ENCODE measurements around the gene RIMBP2.

RIMBP2 gene

GRCh38 chr12:130641533-130642184, 74.4 kb downstream of the RIMBP2 start:
- Histone ChIP-seq H3K4me3 (ENCODE audit: low read depth, low read length) (no peak overlapping the region), H3K9ac (ENCODE audit: low read length) (no peak overlapping the region), H3K4me1 (ENCODE audit: control insufficient read depth, insufficient read depth, low read length) (no peaks in the 10 kb centered on the region), H3K27me3 (ENCODE audit: control insufficient read depth, insufficient read depth, low read length) (no peaks in the 10 kb centered on the region), H3K36me3 (ENCODE audit: control insufficient read depth, insufficient read depth, low read length) (no peaks in the 10 kb centered on the region), H3K27ac (ENCODE audit: low read depth, low read length) (no peak overlapping the region), H3K9me3 (ENCODE audit: control insufficient read depth, insufficient read depth, low read depth, low read length) (peaks cover 9% of the 10 kb centered on the region)

DNA sequence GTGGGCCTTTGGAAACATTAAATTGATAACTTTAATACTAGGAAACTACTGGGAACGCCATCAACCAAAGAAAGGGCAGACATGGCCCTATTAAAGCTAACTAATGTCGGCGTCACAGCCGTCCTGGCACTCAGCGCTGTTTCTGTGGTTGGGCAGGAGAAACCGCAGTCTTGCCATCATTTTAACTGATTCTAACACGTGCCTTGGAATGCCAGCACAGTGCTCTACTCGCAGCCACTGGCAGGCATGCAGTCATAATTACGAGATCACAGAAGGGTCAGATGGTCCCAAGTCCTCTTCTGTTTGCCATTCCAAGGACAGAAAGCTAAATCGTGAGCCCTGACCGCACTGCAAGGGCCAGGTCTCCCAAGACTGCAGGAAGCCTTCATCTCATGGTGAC, 75.2 kb downstream of the RIMBP2 start:
- Histone ChIP-seq H3K27ac (ENCODE audit: low read depth, low read length) (no peak overlapping the region), H3K9ac (ENCODE audit: low read length) (no peak overlapping the region), H3K4me3 (ENCODE audit: low read depth, low read length) (no peak overlapping the region), H3K36me3 (ENCODE audit: control insufficient read depth, insufficient read depth, low read length) (no peaks in the 10 kb centered on the region), H3K9me3 (ENCODE audit: control insufficient read depth, insufficient read depth, low read depth, low read length) (peaks cover 9% of the 10 kb centered on the region), H3K27me3 (ENCODE audit: control insufficient read depth, insufficient read depth, low read length) (peaks cover 4% of the 10 kb centered on the region; the same call in 1 of the 2 replicates), H3K4me1 (ENCODE audit: control insufficient read depth, insufficient read depth, low read length) (no peaks in the 10 kb centered on the region)

GRCh38 chr12:130640496-130640895, 75.6 kb downstream of the RIMBP2 start:
- Histone ChIP-seq H3K9me3 (ENCODE audit: control insufficient read depth, insufficient read depth, low read depth, low read length) (peaks cover 9% of the 10 kb centered on the region), H3K4me1 (ENCODE audit: control insufficient read depth, insufficient read depth, low read length) (no peaks in the 10 kb centered on the region), H3K27ac (ENCODE audit: low read depth, low read length) (no peak overlapping the region), H3K36me3 (ENCODE audit: control insufficient read depth, insufficient read depth, low read length) (no peaks in the 10 kb centered on the region), H3K9ac (ENCODE audit: low read length) (no peak overlapping the region), H3K4me3 (ENCODE audit: low read depth, low read length) (no peak overlapping the region), H3K27me3 (ENCODE audit: control insufficient read depth, insufficient read depth, low read length) (peaks cover 5% of the 10 kb centered on the region; the same call in 1 of the 2 replicates)

DNA sequence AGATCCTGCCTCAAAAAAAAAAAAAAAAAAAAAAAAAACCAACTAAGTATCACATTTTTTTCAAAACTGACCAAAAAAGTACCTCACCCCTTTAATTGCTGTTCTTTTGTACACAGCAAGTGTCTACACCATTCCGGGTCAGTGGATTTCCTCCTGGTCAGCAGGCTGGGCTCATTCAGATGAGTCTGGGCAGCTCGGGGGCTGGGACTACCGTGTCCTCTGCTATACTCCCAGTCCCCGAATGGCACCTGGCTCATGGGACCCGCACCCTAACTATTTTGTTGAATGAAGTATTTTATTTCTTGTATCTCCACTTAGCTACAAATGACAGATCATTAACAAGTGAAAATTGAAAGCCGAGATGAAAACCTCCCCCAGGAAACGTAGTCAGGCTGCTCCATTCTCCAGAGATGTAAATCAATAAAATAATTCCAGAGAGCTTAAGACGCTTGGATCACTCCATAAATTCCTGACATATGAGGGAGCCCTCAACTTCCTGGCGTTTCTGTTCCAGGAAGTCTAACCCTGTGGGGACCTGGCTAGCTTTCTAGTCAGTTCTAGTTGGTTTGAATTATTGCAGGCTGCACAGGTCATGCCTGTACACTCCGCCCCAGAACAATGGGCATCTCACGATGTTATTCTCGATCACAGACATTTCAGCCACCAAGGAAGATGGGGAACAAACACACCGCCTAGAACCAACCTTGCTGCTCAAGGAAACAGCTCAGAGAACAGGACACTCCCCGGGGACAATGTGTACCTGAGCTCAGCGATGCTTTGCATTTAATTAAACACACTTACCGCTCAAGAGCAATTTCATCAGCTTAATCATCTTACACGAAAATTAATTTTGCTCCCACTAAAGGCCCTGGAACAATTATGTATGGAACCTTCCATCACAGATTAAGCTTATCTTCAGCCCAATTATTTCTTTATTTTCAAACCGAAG, 76.3 kb downstream of the RIMBP2 start:
- no peak overlapping the region for H3K9ac ChIP-seq (ENCODE audit: low read length)

DNA sequence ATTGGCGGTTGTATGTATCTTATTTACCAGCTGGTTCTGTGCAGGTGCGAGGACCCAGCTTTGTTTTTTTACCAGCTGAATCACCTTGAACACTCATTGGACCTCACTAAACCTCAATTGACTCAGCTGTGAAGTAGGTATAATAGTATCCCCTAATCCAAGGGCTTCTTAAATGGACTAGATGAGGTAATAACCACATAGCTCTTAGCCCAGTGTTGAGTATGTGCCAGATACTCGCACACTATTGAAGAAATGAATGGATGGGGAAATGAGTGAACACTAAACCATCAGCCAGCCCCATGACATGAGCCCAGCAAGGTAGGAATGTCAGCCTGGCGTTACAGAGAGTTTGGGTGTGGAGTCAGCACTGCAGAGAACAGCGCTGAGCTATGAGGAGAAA, 79.7 kb downstream of the RIMBP2 start:
- peaks cover 16% of the 10 kb centered on the region for H3K4me1 ChIP-seq (ENCODE audit: control insufficient read depth, insufficient read depth, low read length)
- no peaks in the 10 kb centered on the region for H3K36me3 ChIP-seq (ENCODE audit: control insufficient read depth, insufficient read depth, low read length)
- H3K27me3 ChIP-seq (ENCODE audit: control insufficient read depth, insufficient read depth, low read length): peaks cover 5% of the 10 kb centered on the region; the same call in 1 of the 2 replicates
- H3K9me3 ChIP-seq (ENCODE audit: control insufficient read depth, insufficient read depth, low read depth, low read length): peaks cover 9% of the 10 kb centered on the region
- no peak overlapping the region for H3K4me3 ChIP-seq (ENCODE audit: low read depth, low read length)
- no peak overlapping the region for H3K9ac ChIP-seq (ENCODE audit: low read length)
- H3K27ac ChIP-seq (ENCODE audit: low read depth, low read length): no peak overlapping the region

More for the DNA sequence above, 76.3 kb downstream of the RIMBP2 start:
- H3K4me1 ChIP-seq (ENCODE audit: control insufficient read depth, insufficient read depth, low read length): no peaks in the 10 kb centered on the region
- H3K9me3 ChIP-seq (ENCODE audit: control insufficient read depth, insufficient read depth, low read depth, low read length): peaks cover 9% of the 10 kb centered on the region
- H3K27ac ChIP-seq (ENCODE audit: low read depth, low read length): no peak overlapping the region
- H3K36me3 ChIP-seq (ENCODE audit: control insufficient read depth, insufficient read depth, low read length): no peaks in the 10 kb centered on the region
- peaks cover 5% of the 10 kb centered on the region; the same call in 1 of the 2 replicates for H3K27me3 ChIP-seq (ENCODE audit: control insufficient read depth, insufficient read depth, low read length)
- no peak overlapping the region for H3K4me3 ChIP-seq (ENCODE audit: low read depth, low read length)

DNA sequence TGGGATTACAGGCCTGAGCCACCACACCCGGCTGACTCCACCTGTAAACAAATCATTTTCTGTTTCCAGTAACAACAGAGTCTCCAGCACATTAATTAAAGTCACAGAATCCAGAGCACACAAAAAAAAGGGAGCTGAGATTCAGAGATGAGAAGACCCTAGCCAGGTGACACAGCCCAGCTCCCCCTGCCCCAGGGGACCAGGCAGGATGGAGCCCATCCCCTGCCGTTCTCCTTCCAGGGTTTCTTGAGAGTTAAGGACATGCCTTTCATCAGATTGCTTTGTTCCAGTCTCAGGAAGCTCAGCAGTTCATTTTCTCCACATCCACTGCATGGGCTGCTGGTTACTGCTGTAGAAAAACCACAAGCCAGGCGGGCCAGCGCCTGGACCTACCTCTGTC, 81.2 kb downstream of the RIMBP2 start:
- H3K9me3 ChIP-seq (ENCODE audit: control insufficient read depth, insufficient read depth, low read depth, low read length): peaks cover 9% of the 10 kb centered on the region
- no peaks in the 10 kb centered on the region for H3K36me3 ChIP-seq (ENCODE audit: control insufficient read depth, insufficient read depth, low read length)
- H3K27me3 ChIP-seq (ENCODE audit: control insufficient read depth, insufficient read depth, low read length): peaks cover 5% of the 10 kb centered on the region; the same call in 1 of the 2 replicates
- H3K4me3 ChIP-seq (ENCODE audit: low read depth, low read length): no peak overlapping the region
- H3K9ac ChIP-seq (ENCODE audit: low read length): no peak overlapping the region
- no peak overlapping the region for H3K27ac ChIP-seq (ENCODE audit: low read depth, low read length)
- H3K4me1 ChIP-seq (ENCODE audit: control insufficient read depth, insufficient read depth, low read length): peaks cover 16% of the 10 kb centered on the region

DNA sequence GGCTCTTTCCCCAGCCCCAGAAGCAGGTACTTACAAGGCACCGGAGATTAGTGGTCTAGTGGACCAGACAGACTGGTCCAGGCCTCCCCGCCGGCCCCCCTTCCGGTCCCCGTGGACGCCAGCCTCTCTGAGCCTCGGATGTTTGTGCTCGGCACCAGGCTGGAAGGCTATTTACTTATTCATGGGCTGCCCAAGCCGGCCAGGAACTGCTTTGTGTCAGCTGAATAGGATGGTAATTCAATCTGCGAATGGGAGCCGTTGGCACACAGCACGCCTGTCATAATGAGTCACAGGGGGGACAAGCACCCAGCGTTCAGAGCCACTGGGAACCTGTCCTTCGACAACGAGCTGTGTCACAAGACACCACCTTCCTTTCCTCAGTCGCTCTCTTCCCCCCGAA, 82.3 kb downstream of the RIMBP2 start:
- Histone ChIP-seq H3K4me1 (ENCODE audit: control insufficient read depth, insufficient read depth, low read length) (peaks cover 16% of the 10 kb centered on the region), H3K4me3 (ENCODE audit: low read depth, low read length) (peak overlapping the region; percentile 13; the same call in 1 of the 2 replicates), H3K9ac (ENCODE audit: low read length) (peak overlapping the region; percentile 28), H3K36me3 (ENCODE audit: control insufficient read depth, insufficient read depth, low read length) (no peaks in the 10 kb centered on the region), H3K27ac (ENCODE audit: low read depth, low read length) (no peak overlapping the region), H3K9me3 (ENCODE audit: control insufficient read depth, insufficient read depth, low read depth, low read length) (peaks cover 8% of the 10 kb centered on the region), H3K27me3 (ENCODE audit: control insufficient read depth, insufficient read depth, low read length) (peaks cover 5% of the 10 kb centered on the region; the same call in 1 of the 2 replicates)

DNA sequence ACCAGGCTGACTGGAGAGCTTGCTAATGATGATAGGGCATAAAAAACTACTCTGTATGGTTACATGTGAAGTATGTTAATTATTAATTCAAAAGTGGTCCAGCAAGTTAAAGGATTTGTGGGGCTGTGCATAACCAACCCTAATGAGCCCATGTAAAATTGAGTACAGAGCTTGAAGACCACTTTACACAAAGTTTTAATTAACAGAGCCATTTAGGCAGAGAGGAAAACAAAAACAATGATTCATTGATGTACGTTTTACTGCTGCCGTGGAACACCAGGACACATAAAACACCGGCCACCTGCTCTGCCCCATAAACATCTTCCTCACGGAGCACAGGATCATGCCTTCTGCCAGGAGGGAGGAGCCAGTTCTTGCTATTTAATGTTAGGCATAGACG, 83.5 kb downstream of the RIMBP2 start:
- Histone ChIP-seq H3K27ac (ENCODE audit: low read depth, low read length) (no peak overlapping the region), H3K9me3 (ENCODE audit: control insufficient read depth, insufficient read depth, low read depth, low read length) (no peaks in the 10 kb centered on the region), H3K27me3 (ENCODE audit: control insufficient read depth, insufficient read depth, low read length) (peaks cover 5% of the 10 kb centered on the region; the same call in 1 of the 2 replicates), H3K9ac (ENCODE audit: low read length) (no peak overlapping the region), H3K4me1 (ENCODE audit: control insufficient read depth, insufficient read depth, low read length) (peaks cover 16% of the 10 kb centered on the region), H3K4me3 (ENCODE audit: low read depth, low read length) (no peak overlapping the region), H3K36me3 (ENCODE audit: control insufficient read depth, insufficient read depth, low read length) (no peaks in the 10 kb centered on the region)

GRCh38 chr12:130628304-130628703, 87.8 kb downstream of the RIMBP2 start:
- Histone ChIP-seq H3K27ac (ENCODE audit: low read depth, low read length) (no peak overlapping the region), H3K9me3 (ENCODE audit: control insufficient read depth, insufficient read depth, low read depth, low read length) (peaks cover 8% of the 10 kb centered on the region; the same call in 1 of the 2 replicates)

DNA sequence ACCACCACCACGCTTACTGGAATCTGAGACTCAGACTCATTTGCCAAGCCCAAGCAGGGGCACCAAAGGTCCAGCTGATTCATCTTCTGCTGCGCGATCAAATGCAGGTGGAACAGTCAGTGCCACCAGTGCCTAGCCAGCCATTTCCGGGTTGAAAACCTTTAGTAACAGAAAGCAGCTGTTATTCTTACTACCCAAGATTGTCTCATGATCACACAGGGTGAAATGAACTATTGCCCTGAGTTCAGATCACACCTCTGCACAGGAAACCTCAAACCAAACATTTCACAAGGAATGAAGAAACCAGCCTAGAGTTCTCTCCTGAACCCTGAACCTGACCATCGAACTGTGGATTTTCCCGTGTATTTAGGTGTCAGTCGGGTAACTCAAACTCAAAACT, 88.9 kb downstream of the RIMBP2 start:
- Histone ChIP-seq H3K27ac (ENCODE audit: low read depth, low read length) (no peak overlapping the region), H3K9me3 (ENCODE audit: control insufficient read depth, insufficient read depth, low read depth, low read length) (peaks cover 9% of the 10 kb centered on the region; the same call in 1 of the 2 replicates), H3K4me3 (ENCODE audit: low read depth, low read length) (no peak overlapping the region), H3K4me1 (ENCODE audit: control insufficient read depth, insufficient read depth, low read length) (no peaks in the 10 kb centered on the region), H3K9ac (ENCODE audit: low read length) (no peak overlapping the region), H3K36me3 (ENCODE audit: control insufficient read depth, insufficient read depth, low read length) (no peaks in the 10 kb centered on the region), H3K27me3 (ENCODE audit: control insufficient read depth, insufficient read depth, low read length) (no peaks in the 10 kb centered on the region)

More at GRCh38 chr12:130628304-130628703, 87.8 kb downstream of the RIMBP2 start:
- Histone ChIP-seq H3K4me3 (ENCODE audit: low read depth, low read length) (no peak overlapping the region), H3K9ac (ENCODE audit: low read length) (no peak overlapping the region), H3K36me3 (ENCODE audit: control insufficient read depth, insufficient read depth, low read length) (no peaks in the 10 kb centered on the region), H3K4me1 (ENCODE audit: control insufficient read depth, insufficient read depth, low read length) (peaks cover 5% of the 10 kb centered on the region), H3K27me3 (ENCODE audit: control insufficient read depth, insufficient read depth, low read length) (no peaks in the 10 kb centered on the region)

- Histone ChIP-seq H3K9ac (ENCODE audit: low read length) (no peak overlapping the region), H3K4me3 (ENCODE audit: low read depth, low read length) (no peak overlapping the region), H3K27me3 (ENCODE audit: control insufficient read depth, insufficient read depth, low read length) (no peaks in the 10 kb centered on the region), H3K9me3 (ENCODE audit: control insufficient read depth, insufficient read depth, low read depth, low read length) (peaks cover 9% of the 10 kb centered on the region; the same call in 1 of the 2 replicates), H3K27ac (ENCODE audit: low read depth, low read length) (no peak overlapping the region), H3K4me1 (ENCODE audit: control insufficient read depth, insufficient read depth, low read length) (no peaks in the 10 kb centered on the region), H3K36me3 (ENCODE audit: control insufficient read depth, insufficient read depth, low read length) (no peaks in the 10 kb centered on the region)
Measured at GRCh38 chr12:130626601-130627000, 89.5 kb downstream of the RIMBP2 start.

All from HUES6 (cell line).